Neural cell (in vitro differentiated cells): ENCODE measurements around the gene KANK4. TPM values are rescaled to one million over a fixed set of nuclear protein-coding genes. Genes with fewer than 3 reads are reported as not detected.

ENCODE experiments used
- H2AFZ ChIP-seq: fragments of 200-600, 300-800 bp; sonication (generic), shearing (Covaris generic); 2 replicates; pipeline ENCODE4 v1.6.0; 2014; ENCODE audit warnings: low read depth, mild to moderate bottlenecking, antibody characterized with exemption, low read length, moderate library complexity
- H3F3A ChIP-seq: fragments of 200-600 bp; shearing (Covaris generic); 2 replicates; pipeline ENCODE4 v1.6.1; 2016; ENCODE audit warnings: mild to moderate bottlenecking, moderate library complexity, mixed read lengths, antibody characterized with exemption, low read length; ENCODE audit not compliant: insufficient read depth, poor library complexity, severe bottlenecking
- H3K27ac ChIP-seq: fragments of 200-600, 300-800 bp; sonication (generic), shearing (Covaris generic); 2 replicates; pipeline ENCODE4 v1.5.1; 2014; ENCODE audit warnings: mild to moderate bottlenecking, low read length, moderate library complexity
- H3K27me3 ChIP-seq: fragments of 300-800, 200-600 bp; sonication (generic), shearing (Covaris generic); 2 replicates; pipeline ENCODE4 v1.6.0; 2014; ENCODE audit warnings: mild to moderate bottlenecking, low read depth, low read length, moderate library complexity; ENCODE audit not compliant: insufficient read depth
- H3K36me3 ChIP-seq: fragments of 300-800, 200-600 bp; sonication (generic), shearing (Covaris generic); 2 replicates; pipeline ENCODE4 v1.5.1; 2014; ENCODE audit warnings: mild to moderate bottlenecking, antibody characterized with exemption, low read length, moderate library complexity; ENCODE audit not compliant: insufficient read depth
- H3K4me2 ChIP-seq: fragments of 300-800, 200-600 bp; sonication (generic), shearing (Covaris generic); 2 replicates; pipeline ENCODE4 v1.6.0; 2014; ENCODE audit warnings: mild to moderate bottlenecking, low read length
- H3K4me3 ChIP-seq: fragments of 300-800, 200-600 bp; sonication (generic), shearing (Covaris generic); 2 replicates; pipeline ENCODE4 v1.5.1; 2014; ENCODE audit warnings: mild to moderate bottlenecking, low read length, moderate library complexity
- H3K79me2 ChIP-seq: fragments of 200-600 bp; shearing (Covaris generic); replicated peaks from 2 replicates; pipeline ENCODE4 v1.6.0; 2014; ENCODE audit warnings: mild to moderate bottlenecking, low read length, moderate library complexity; ENCODE audit not compliant: insufficient read depth
- H3K9ac ChIP-seq: fragments of 300-800, 200-600 bp; sonication (generic), shearing (Covaris generic); 2 replicates; pipeline ENCODE4 v1.6.1; 2016; ENCODE audit warnings: mild to moderate bottlenecking, low read length, mixed read lengths
- H3K9me2 ChIP-seq: fragments of 200-600 bp; shearing (Covaris generic); 2 replicates; pipeline ENCODE4 v1.6.1; 2016; ENCODE audit warnings: mild to moderate bottlenecking, low read length, mixed read lengths; ENCODE audit not compliant: insufficient read depth
- H3K9me3 ChIP-seq: fragments of 200-600, 300-800 bp; sonication (generic), shearing (Covaris generic); 2 replicates; pipeline ENCODE4 v1.6.1; 2016; ENCODE audit warnings: mild to moderate bottlenecking, mixed run types, low read length, moderate library complexity, mixed read lengths
- H4K20me1 ChIP-seq: fragments of 200-600 bp; shearing (Covaris generic); 2 replicates; pipeline ENCODE4 v1.6.1; 2016; ENCODE audit warnings: mild to moderate bottlenecking, mixed run types; ENCODE audit not compliant: insufficient read depth
- CTCF ChIP-seq: fragments of 450-650 bp; IDR thresholded peaks from 2 replicates; pipeline ENCODE4 v1.5.1; 2014; ENCODE audit warnings: antibody characterized with exemption, mild to moderate bottlenecking, moderate library complexity; ENCODE audit not compliant: poor library complexity, severe bottlenecking
- EP300 ChIP-seq: fragments of 450-650 bp; conservative IDR thresholded peaks from 2 replicates; pipeline ENCODE4 v1.6.1; 2014; ENCODE audit warnings: antibody characterized with exemption, mild to moderate bottlenecking, moderate library complexity; ENCODE audit not compliant: poor library complexity, severe bottlenecking
- EZH2 ChIP-seq: fragments of 200-600, 300-800 bp; shearing (Covaris generic), sonication (generic); IDR thresholded peaks from 2 replicates; pipeline ENCODE4 v1.6.1; 2014; ENCODE audit warnings: antibody characterized with exemption, low read length, borderline replicate concordance, mild to moderate bottlenecking; ENCODE audit not compliant: insufficient read depth, poor library complexity, severe bottlenecking
- MXI1 ChIP-seq: fragments of 450-650 bp; conservative IDR thresholded peaks from 2 replicates; pipeline ENCODE4 v1.6.1; 2014; ENCODE audit warnings: antibody characterized with exemption, mild to moderate bottlenecking; ENCODE audit not compliant: poor library complexity, severe bottlenecking
- POLR2AphosphoS5 ChIP-seq: IDR thresholded peaks from 2 replicates; pipeline ENCODE4 v1.6.1; 2012
- RAD21 ChIP-seq: fragments of 450-650 bp; conservative IDR thresholded peaks from 2 replicates; pipeline ENCODE4 v1.6.1; 2014; ENCODE audit warnings: antibody characterized with exemption, mild to moderate bottlenecking, moderate library complexity
- REST ChIP-seq: IDR thresholded peaks from 2 replicates; pipeline ENCODE4 v1.6.1; 2012; ENCODE audit warnings: borderline replicate concordance
- SMC3 ChIP-seq: fragments of 450-650 bp; conservative IDR thresholded peaks from 2 replicates; pipeline ENCODE4 v1.6.1; 2014; ENCODE audit warnings: antibody characterized with exemption, mild to moderate bottlenecking, moderate library complexity; ENCODE audit not compliant: poor library complexity
- TAF1 ChIP-seq: IDR thresholded peaks from 2 replicates; pipeline ENCODE4 v1.6.1; 2012; ENCODE audit warnings: low read depth
- polyA plus RNA-seq: library from polyadenylated mRNA; depleted of rRNA; stranded (reverse); fragments of >200 nt; gene quantifications from 2 replicates; pipeline ENCODE4 v1.2.3, GENCODE V29; 2014

Gene KANK4
- polyA plus RNA-seq, 1 donor from 2014 or later = 0.25 TPM

GRCh38 chr1:62352387-62352786, 33.2 kb upstream of the KANK4 start:
- H3K79me2 ChIP-seq = no peaks in the 10 kb centered on the region
- no peak overlapping the region for H3K9ac ChIP-seq
- no peaks in the 10 kb centered on the region for H3K27me3 ChIP-seq
- no peak overlapping the region for H3K4me3 ChIP-seq
- H4K20me1 ChIP-seq = no peaks in the 10 kb centered on the region
- H3K27ac ChIP-seq = no peak overlapping the region
- TF ChIP-seq EZH2 (no peak), EP300 (no peak), POLR2AphosphoS5 (no peak), TAF1 (no peak), CTCF (no peak), MXI1 (no peak), RAD21 (no peak), REST (no peak), SMC3 (no peak)
- H3F3A ChIP-seq = no peaks in the 10 kb centered on the region
- H3K9me2 ChIP-seq = no peaks in the 10 kb centered on the region
- H3K36me3 ChIP-seq = no peaks in the 10 kb centered on the region
- no peak overlapping the region for H2AFZ ChIP-seq
- no peak overlapping the region for H3K4me2 ChIP-seq
- no peaks in the 10 kb centered on the region for H3K9me3 ChIP-seq

GRCh38 chr1:62349470-62350233, 30.4 kb upstream of the KANK4 start:
- H3K9me2 ChIP-seq = no peaks in the 10 kb centered on the region
- no peaks in the 10 kb centered on the region for H3K9me3 ChIP-seq
- H3K79me2 ChIP-seq = no peaks in the 10 kb centered on the region
- no peaks in the 10 kb centered on the region for H3K36me3 ChIP-seq
- no peak overlapping the region for H3K27ac ChIP-seq
- H3K4me2 ChIP-seq = no peak overlapping the region
- no peaks in the 10 kb centered on the region for H3K27me3 ChIP-seq
- no peak overlapping the region for H3K9ac ChIP-seq
- H3K4me3 ChIP-seq = no peak overlapping the region
- TF ChIP-seq REST (no peak), EP300 (no peak)
- H3F3A ChIP-seq = no peaks in the 10 kb centered on the region
- H4K20me1 ChIP-seq = no peaks in the 10 kb centered on the region
- H2AFZ ChIP-seq = no peak overlapping the region
